IPS-18a (cell line): ENCODE results near the gene PTRH1.

ENCODE experiments used
- H3K27ac ChIP-seq: one replicate; pipeline ENCODE4 v1.5.1; 2013; ENCODE audit warnings: low read length
- H3K27me3 ChIP-seq: one replicate; pipeline ENCODE4 v1.6.1; 2013; ENCODE audit warnings: mild to moderate bottlenecking, low read length; ENCODE audit not compliant: control insufficient read depth, insufficient read depth
- H3K36me3 ChIP-seq: one replicate; pipeline ENCODE4 v1.6.1; 2013; ENCODE audit warnings: low read depth, low read length; ENCODE audit not compliant: control insufficient read depth
- H3K4me1 ChIP-seq: one replicate; pipeline ENCODE4 v1.6.1; 2013; ENCODE audit warnings: low read depth, low read length; ENCODE audit not compliant: control insufficient read depth
- H3K4me3 ChIP-seq: one replicate; pipeline ENCODE4 v1.5.1; 2013; ENCODE audit warnings: low read length
- H3K9ac ChIP-seq: one replicate; pipeline ENCODE4 v1.6.1; 2013; ENCODE audit warnings: mild to moderate bottlenecking, low read length, moderate library complexity
- H3K9me3 ChIP-seq: one replicate; pipeline ENCODE4 v1.6.1; 2013; ENCODE audit warnings: low read depth, low read length; ENCODE audit not compliant: control insufficient read depth

Gene PTRH1

DNA sequence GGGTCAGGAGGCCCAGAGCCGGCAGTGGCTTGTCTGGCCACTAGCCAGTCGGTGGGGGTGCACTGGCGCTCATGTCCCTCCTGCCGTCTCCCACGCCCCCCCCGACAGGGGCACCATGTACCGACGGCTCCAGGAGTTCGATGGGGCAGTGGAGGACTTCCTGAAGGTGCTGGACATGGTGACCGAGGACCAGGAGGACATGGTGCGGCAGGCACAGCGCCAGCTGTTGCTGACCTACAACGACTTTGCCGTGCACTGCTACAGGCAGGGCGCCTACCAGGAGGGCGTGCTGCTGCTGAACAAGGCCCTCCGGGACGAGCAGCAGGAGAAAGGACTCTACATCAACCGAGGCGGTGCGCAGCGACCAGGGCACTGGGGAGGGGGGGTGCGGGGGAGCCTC lies 8.5 kb upstream of the PTRH1 start:
- H3K9me3 ChIP-seq: no peaks in the 10 kb centered on the region
- H3K27ac ChIP-seq: no peak overlapping the region
- no peaks in the 10 kb centered on the region for H3K27me3 ChIP-seq
- H3K36me3 ChIP-seq: no peaks in the 10 kb centered on the region
- peaks cover 3% of the 10 kb centered on the region for H3K4me1 ChIP-seq
- H3K9ac ChIP-seq: no peak overlapping the region
- no peak overlapping the region for H3K4me3 ChIP-seq

DNA sequence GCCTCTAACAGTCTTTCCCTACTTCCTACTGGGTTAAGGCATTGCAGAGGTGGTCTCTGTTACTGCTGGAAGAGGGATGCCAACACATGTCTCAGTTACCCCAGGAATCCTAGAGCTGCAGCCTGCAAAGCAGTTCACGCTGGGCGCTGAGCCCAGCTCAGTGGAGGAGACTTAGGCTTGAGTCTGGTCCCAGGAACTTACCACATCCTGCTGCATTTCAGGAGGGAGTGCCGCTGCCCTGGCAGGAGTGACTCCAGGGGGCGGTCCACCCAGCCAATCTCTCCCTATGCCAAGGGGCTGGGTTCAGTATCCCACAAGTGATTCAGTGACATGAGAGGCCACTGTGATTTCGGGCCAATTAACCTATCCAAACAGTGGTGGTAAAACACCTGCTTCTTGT lies 8.0 kb upstream of the PTRH1 start:
- Histone ChIP-seq H3K27me3 (no peaks in the 10 kb centered on the region), H3K9ac (no peak overlapping the region), H3K4me1 (peaks cover 3% of the 10 kb centered on the region), H3K9me3 (no peaks in the 10 kb centered on the region), H3K36me3 (no peaks in the 10 kb centered on the region), H3K27ac (no peak overlapping the region), H3K4me3 (no peak overlapping the region)

DNA sequence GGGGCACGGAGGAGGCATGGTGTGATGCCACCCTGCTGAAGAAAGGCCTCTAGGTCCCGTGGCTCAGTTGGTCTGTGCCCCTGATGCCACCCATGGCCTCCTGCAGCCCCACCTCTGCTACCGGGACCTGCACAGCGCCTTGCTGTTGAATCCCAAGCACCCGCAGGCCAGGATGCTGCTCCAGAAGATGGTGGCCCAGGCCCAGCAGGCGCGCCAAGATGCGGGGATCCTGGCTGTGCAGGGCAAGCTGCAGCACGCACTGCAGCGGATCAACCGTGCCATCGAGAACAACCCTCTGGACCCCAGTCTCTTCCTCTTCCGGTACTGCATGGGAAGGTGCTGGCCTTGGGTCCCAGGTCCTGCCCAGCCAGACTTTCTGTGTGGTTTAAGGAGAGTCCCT lies 7.5 kb upstream of the PTRH1 start:
- no peaks in the 10 kb centered on the region for H3K9me3 ChIP-seq
- H3K4me3 ChIP-seq: no peak overlapping the region
- H3K36me3 ChIP-seq: no peaks in the 10 kb centered on the region
- peaks cover 3% of the 10 kb centered on the region for H3K4me1 ChIP-seq
- H3K27ac ChIP-seq: no peak overlapping the region
- no peak overlapping the region for H3K9ac ChIP-seq
- no peaks in the 10 kb centered on the region for H3K27me3 ChIP-seq

DNA sequence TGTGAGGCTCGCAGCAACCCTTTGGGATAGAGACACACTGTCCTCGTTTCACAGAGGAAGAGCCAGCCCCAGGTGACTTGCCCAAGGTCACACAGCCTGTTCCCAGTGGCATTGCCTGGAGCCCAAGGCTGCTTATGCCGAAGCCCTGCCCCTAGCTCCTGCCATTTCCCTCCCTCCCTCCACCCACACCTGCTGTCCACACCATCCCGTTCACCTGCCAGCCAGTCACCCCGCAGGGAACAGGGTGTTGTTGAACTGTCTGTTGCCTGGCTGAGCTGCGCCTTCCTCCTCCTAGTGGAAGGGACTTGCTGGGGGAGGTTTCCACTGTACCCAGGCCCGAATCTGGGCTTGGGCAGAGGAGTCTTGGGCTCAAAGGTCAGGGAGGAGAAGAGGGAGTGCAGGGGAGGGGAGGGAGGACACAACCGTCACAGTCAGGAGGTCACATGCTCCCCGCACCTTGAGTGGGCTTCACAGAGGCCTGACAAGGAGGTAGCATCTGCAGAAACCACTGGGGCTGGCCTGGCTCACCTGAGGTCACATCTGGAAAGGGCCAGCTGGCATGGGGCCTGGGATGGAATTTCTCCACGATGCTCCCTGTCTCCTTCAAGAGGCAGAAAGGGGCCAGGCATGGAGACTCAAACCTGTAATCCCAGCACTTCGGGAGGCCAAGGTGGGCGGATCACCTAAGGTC lies 6.7 kb upstream of the PTRH1 start:
- Histone ChIP-seq H3K27me3 (no peaks in the 10 kb centered on the region), H3K4me1 (peaks cover 3% of the 10 kb centered on the region), H3K4me3 (no peak overlapping the region), H3K9me3 (no peaks in the 10 kb centered on the region), H3K36me3 (no peaks in the 10 kb centered on the region), H3K27ac (no peak overlapping the region), H3K9ac (no peak overlapping the region)

DNA sequence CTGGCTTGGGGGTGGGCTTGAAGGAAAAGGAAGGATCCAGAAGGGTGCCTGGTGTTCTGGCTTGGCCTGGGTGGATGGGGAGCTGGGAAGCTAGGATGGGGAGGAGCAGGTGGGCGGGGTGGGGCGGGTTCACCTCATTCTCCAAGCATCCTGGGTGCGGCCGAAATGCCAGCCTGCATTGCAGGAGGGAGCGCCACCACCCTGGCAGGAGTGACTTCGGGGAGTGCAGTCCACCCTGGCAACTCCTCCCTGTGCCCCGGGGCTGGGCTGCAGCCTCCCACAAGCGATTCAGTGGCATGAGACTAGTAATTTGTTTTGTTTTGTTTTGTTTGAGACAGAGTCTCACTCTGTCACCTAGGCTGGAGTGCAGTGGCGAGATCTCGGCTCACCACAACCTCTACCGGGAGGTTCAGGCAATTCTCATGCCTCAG lies 5.9 kb upstream of the PTRH1 start:
- no peaks in the 10 kb centered on the region for H3K27me3 ChIP-seq
- no peak overlapping the region for H3K4me3 ChIP-seq
- no peak overlapping the region for H3K9ac ChIP-seq
- H3K4me1 ChIP-seq: peaks cover 3% of the 10 kb centered on the region
- H3K9me3 ChIP-seq: no peaks in the 10 kb centered on the region
- H3K27ac ChIP-seq: no peak overlapping the region
- no peaks in the 10 kb centered on the region for H3K36me3 ChIP-seq

DNA sequence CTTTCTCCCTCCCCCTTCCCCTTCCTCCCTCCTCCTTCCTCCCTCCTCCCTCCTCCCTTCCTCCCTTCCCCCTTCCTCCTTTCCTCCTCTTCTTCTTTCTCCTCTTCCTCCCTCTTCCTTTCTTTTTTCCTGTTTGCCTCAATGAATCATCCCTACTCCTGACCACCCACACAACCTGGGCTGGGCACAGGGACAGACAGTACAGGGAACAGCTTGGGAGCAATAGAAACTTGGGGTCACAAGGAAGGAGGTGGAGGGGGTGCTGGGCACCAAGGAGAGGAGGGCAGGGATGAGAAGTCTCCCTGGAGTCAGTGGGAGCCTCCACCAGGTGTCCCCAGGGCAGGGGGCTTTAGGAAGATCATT lies 5.4 kb upstream of the PTRH1 start:
- no peak overlapping the region for H3K27ac ChIP-seq
- peaks cover 8% of the 10 kb centered on the region for H3K4me1 ChIP-seq
- no peaks in the 10 kb centered on the region for H3K9me3 ChIP-seq
- H3K9ac ChIP-seq: no peak overlapping the region
- H3K36me3 ChIP-seq: no peaks in the 10 kb centered on the region
- no peak overlapping the region for H3K4me3 ChIP-seq
- no peaks in the 10 kb centered on the region for H3K27me3 ChIP-seq

DNA sequence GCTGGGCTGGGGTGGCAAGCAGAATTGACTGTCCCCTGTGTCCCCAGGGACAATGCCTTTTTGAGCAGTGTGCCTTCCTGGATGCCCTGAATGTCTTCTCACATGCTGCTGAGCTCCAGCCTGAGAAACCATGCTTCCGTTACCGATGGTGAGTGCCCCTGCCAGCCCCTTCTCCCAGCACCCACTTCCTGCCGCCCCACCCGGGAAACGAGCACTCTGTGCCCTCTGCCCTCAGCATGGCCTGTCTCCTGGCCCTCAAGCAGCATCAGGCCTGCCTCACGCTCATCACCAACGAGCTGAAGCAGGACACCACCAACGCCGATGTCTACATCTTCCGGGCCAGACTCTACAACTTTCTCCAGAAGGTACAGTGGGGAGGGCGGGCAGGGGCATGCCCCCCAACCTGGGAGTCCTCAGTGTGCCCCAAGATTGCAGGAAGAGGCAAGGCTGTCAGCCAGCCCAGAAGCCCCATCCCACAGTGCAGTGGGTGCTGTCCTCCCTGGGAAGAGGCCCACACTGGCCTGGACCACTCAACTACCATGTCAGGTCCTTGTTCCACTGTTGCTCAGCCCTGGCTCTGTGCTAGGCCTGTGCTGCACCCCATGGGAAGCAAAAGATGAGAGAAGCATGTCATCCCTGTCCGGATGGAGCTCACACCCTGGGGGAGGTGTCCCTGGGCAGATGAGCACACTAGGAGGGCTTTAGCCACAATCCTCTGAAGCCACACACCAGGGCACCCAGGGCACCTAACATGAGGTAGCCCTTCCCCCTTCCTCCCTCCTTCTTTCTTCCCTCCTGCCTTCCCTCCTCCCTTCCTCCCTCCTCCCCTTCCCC lies 4.8 kb upstream of the PTRH1 start:
- Histone ChIP-seq H3K36me3 (no peaks in the 10 kb centered on the region), H3K4me3 (no peak overlapping the region), H3K27me3 (no peaks in the 10 kb centered on the region), H3K9ac (no peak overlapping the region), H3K4me1 (peaks cover 8% of the 10 kb centered on the region), H3K9me3 (no peaks in the 10 kb centered on the region), H3K27ac (no peak overlapping the region)

DNA sequence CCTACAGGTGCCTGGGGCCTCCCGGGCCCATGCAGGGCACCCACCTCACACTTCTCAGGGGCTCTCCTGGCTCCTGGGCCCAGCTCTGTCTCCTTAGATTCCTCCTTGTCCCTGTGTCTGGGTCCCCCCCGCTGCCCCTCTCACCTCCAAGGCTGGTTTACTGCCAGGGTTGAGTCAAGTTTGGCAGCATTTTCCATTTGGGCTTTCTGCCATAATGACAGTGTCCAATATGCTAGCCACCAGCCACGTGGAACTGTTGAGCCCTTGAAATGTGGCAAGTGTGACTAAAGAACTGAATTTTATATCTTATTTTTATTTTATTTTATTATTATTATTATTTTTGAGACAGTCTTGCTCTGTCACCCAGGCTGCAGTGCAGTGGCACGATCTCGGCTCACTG lies 2.3 kb upstream of the PTRH1 start:
- H3K27ac ChIP-seq: no peak overlapping the region
- no peak overlapping the region for H3K4me3 ChIP-seq
- peaks cover 8% of the 10 kb centered on the region for H3K4me1 ChIP-seq
- H3K36me3 ChIP-seq: no peaks in the 10 kb centered on the region
- no peak overlapping the region for H3K9ac ChIP-seq
- no peaks in the 10 kb centered on the region for H3K9me3 ChIP-seq
- peaks cover 5% of the 10 kb centered on the region for H3K27me3 ChIP-seq

DNA sequence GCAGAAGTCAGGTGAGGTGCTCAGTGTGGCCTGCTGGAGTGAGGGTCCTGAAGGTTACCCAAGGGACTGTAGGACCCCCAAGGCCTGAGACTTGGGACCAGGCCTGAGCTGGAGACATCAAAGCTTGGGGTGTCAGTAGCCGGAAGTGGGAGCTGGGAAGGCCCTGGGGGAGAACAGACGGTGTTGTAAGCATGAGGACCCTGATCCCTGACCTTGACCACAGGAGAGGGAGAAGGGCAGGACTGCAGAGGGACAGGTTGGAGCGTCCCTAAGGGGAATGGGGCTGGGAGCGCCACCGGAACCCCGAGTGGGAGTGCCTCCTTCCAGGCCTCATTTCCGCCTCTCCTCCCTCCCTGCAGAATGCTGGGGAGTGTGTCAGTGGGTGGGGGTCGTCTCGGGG lies 949 bp upstream of the PTRH1 start:
- Histone ChIP-seq H3K27ac (no peak overlapping the region), H3K4me1 (peaks cover 8% of the 10 kb centered on the region), H3K4me3 (peak overlapping the region; percentile 82), H3K9me3 (no peaks in the 10 kb centered on the region), H3K9ac (peak overlapping the region; percentile 42), H3K27me3 (peaks cover 5% of the 10 kb centered on the region), H3K36me3 (no peaks in the 10 kb centered on the region)

DNA sequence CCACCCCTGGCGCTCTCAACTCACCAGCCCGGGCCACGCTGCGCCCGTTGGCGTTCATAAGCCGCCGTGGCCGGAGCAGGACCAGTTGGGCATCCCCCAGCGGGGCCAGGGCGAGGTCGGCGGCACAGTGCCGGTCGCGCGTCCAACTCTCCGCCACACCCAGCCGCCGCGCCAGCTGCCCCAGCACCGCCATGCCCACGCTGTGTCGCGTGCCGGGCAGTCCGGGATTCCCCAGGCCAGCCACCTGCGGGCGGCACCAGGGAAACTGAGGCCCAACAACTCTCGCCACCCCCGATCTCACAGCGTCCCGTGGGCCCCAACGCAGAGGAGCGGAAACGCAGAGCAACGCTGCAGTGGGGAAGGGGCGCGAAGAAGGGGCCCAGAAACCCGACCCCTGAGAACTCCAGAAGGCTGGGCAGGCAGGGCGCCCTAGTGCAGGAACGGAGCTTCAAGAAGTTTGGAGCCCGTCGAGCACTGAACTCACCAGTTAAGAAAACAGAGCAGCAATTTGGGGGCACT lies 453 bp downstream of the PTRH1 start:
- Histone ChIP-seq H3K27me3 (peaks cover 5% of the 10 kb centered on the region), H3K36me3 (no peaks in the 10 kb centered on the region), H3K27ac (no peak overlapping the region), H3K9ac (peak overlapping the region; percentile 42), H3K4me3 (peak overlapping the region; percentile 82), H3K4me1 (peaks cover 5% of the 10 kb centered on the region), H3K9me3 (no peaks in the 10 kb centered on the region)

DNA sequence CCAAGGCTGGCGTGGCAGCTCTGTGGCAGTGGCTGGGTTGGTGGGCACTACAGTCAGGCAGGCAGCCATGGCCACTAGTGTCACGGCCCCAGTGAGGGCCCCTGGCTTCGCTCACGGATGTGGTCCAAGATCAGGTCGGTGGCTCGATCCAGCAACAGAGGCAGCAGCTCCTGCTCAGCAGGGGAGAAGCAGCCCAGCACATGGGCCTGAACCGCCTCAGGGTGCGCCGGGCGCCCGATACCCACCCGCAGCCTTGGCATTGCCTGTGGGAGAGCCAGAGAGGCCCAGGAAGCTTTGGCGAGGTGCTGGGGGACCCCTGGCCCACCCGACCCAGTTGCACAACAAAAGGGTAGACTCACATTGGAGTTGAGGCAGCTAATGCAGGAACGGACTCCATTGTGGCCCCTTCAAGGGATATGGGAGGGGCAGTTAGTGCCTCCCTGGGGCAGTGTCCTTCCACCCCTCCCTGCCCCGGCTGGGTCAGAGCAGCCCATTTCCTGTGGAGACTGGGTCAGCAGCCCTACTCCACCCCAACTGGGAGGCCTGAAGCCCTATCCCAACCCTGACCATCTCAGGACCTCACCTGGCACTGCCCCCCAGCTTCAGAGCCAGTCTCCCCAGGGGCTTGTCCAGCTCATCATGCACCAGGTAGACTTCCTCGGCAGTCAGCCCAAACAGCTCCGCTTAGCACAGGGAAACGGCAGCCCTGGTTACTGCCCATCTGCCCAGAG lies 1.3 kb downstream of the PTRH1 start:
- no peak overlapping the region for H3K9ac ChIP-seq

More for the DNA sequence above, 1.3 kb downstream of the PTRH1 start:
- Histone ChIP-seq H3K9me3 (no peaks in the 10 kb centered on the region), H3K27ac (no peak overlapping the region), H3K27me3 (peaks cover 5% of the 10 kb centered on the region), H3K4me3 (peak overlapping the region; percentile 13), H3K4me1 (peaks cover 5% of the 10 kb centered on the region), H3K36me3 (no peaks in the 10 kb centered on the region)
